ENCODE measurements around the gene CDKN2B-AS1.

Gene CDKN2B-AS1

DNA sequence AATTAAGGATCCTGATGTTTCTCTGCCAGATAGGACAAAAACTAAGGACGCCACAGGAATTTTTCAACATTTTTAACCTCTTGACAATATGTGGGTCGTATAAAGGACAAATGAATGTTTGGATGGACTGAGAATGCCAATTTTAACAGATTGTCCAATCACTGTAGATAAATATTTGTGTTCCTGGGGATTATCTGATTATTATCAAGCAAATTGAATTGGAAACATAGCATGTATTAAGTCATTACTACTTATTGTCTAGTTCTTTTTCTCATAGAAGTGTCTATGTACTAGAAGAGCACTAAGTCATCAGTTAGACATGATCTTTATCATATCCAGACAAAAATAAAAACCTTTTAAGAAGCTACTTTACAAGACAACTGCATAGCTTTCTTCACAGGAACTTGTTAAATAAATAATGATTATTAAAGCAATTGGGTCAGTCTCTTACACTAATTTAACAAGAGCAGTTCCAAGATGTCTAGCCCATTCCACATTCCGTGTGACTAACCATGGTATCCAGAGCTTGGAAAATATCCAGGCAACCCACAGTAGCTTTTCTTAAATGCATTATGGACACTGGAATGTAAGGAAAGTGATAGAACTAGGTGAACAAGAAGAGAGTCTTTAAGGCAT lies 142.0 kb downstream of the CDKN2B-AS1 start:
- Histone ChIP-seq H3K9me3 (ENCODE audit: insufficient read depth, low read length) (no peaks in the 10 kb centered on the region), H3K4me2 (ENCODE audit: low read depth, low read length, poor library complexity, severe bottlenecking) (no peak overlapping the region), H2AFZ (ENCODE audit: low read depth, low read length, severe bottlenecking) (no peak overlapping the region), H3K9ac (ENCODE audit: low read length) (no peak overlapping the region), H4K20me1 (ENCODE audit: low read depth, low read length) (no peaks in the 10 kb centered on the region), H3K36me3 (ENCODE audit: low read length) (no peaks in the 10 kb centered on the region), H3K4me3 (ENCODE audit: insufficient read depth, low read length, poor library complexity, severe bottlenecking) (no peak overlapping the region), H3K79me2 (ENCODE audit: insufficient read depth, low read length) (no peaks in the 10 kb centered on the region), H3K27me3 (ENCODE audit: low read length) (no peaks in the 10 kb centered on the region), H3K27ac (ENCODE audit: low read depth, low read length) (no peak overlapping the region), H3K9me2 (replicated peaks; ENCODE audit: insufficient read depth, low read length) (no peaks in the 10 kb centered on the region), H3F3A (ENCODE audit: insufficient read depth) (no peaks in the 10 kb centered on the region)
- TF ChIP-seq EZH2phosphoT487 (conservative IDR thresholded peaks at IDR 0.05; ENCODE audit: low read length) = no peak
- TF ChIP-seq, protein P1, sequence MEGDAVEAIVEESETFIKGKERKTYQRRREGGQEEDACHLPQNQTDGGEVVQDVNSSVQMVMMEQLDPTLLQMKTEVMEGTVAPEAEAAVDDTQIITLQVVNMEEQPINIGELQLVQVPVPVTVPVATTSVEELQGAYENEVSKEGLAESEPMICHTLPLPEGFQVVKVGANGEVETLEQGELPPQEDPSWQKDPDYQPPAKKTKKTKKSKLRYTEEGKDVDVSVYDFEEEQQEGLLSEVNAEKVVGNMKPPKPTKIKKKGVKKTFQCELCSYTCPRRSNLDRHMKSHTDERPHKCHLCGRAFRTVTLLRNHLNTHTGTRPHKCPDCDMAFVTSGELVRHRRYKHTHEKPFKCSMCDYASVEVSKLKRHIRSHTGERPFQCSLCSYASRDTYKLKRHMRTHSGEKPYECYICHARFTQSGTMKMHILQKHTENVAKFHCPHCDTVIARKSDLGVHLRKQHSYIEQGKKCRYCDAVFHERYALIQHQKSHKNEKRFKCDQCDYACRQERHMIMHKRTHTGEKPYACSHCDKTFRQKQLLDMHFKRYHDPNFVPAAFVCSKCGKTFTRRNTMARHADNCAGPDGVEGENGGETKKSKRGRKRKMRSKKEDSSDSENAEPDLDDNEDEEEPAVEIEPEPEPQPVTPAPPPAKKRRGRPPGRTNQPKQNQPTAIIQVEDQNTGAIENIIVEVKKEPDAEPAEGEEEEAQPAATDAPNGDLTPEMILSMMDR (IDR thresholded peaks at IDR 0.05; ENCODE audit: insufficient read depth, low read length, poor library complexity, severe bottlenecking) = no peak

DNA sequence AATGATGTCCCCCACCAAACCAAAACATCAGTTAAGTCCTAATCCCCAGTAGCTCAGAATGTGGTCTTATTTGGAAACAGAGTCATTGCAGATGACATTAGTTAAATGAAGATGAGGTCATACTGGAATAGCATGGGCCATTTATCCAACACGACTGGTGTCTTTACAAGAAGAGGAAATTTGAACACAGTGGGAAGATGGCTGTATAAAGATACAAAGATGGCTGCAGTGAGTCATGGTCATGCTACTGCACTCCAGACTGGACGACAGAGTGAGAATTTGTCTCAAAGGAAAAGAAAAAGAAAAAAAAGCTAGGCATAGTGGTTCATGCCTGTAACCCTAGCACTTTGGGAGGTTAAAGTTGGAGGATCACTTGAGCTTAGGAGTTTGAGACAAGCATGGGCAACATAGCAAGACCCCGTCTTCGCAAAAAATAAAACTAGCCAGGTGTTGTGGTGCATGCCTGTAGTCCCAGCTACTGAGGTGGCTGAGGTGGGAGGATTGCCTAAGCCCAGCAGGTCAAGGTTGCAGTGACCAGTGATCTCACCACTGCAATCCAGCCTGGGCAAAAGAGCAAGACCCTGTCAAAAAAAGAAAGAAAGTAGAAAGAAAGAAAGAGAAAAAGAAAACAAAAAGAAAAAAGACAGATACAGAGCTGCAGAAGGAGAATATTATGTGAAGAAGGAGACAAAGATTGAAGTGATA lies 144.5 kb downstream of the CDKN2B-AS1 start:
- TF ChIP-seq, protein P1 (IDR thresholded peaks at IDR 0.05; ENCODE audit: insufficient read depth, low read length, poor library complexity, severe bottlenecking) = no peak
- Histone ChIP-seq H3K4me3 (ENCODE audit: insufficient read depth, low read length, poor library complexity, severe bottlenecking) (no peak overlapping the region), H3K9me2 (replicated peaks; ENCODE audit: insufficient read depth, low read length) (no peaks in the 10 kb centered on the region), H3K79me2 (ENCODE audit: insufficient read depth, low read length) (no peaks in the 10 kb centered on the region), H3K27ac (ENCODE audit: low read depth, low read length) (no peak overlapping the region), H3K36me3 (ENCODE audit: low read length) (no peaks in the 10 kb centered on the region), H3F3A (ENCODE audit: insufficient read depth) (no peaks in the 10 kb centered on the region), H4K20me1 (ENCODE audit: low read depth, low read length) (no peaks in the 10 kb centered on the region), H3K9ac (ENCODE audit: low read length) (no peak overlapping the region), H3K9me3 (ENCODE audit: insufficient read depth, low read length) (no peaks in the 10 kb centered on the region), H3K27me3 (ENCODE audit: low read length) (no peaks in the 10 kb centered on the region), H2AFZ (ENCODE audit: low read depth, low read length, severe bottlenecking) (no peak overlapping the region), H3K4me2 (ENCODE audit: low read depth, low read length, poor library complexity, severe bottlenecking) (no peak overlapping the region)

DNA sequence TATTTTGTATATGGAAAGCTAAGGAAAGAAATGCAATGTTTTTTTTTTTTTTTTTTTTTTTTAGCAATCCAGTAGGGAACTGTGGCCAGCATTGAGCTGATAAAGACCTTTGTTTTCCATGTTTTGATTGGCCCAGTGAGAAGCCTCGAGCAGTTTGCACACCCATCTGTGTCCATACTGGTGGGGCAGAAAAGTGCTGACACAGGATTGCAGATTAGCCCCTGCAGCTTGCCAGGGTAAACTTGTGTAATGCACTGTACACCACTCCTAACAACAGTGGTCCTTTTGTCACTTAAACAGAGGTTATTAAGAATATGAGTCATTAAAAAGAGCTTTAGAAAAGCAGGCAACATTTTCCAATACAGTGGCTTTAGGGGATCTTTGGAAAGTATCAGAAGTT lies 147.3 kb downstream of the CDKN2B-AS1 start:
- Histone ChIP-seq H3K9me2 (replicated peaks; ENCODE audit: insufficient read depth, low read length) (no peaks in the 10 kb centered on the region), H3K79me2 (ENCODE audit: insufficient read depth, low read length) (no peaks in the 10 kb centered on the region), H4K20me1 (ENCODE audit: low read depth, low read length) (no peaks in the 10 kb centered on the region), H3K36me3 (ENCODE audit: low read length) (no peaks in the 10 kb centered on the region), H3K4me3 (ENCODE audit: insufficient read depth, low read length, poor library complexity, severe bottlenecking) (no peak overlapping the region), H3K27ac (ENCODE audit: low read depth, low read length) (no peak overlapping the region), H3K4me2 (ENCODE audit: low read depth, low read length, poor library complexity, severe bottlenecking) (no peak overlapping the region), H3F3A (ENCODE audit: insufficient read depth) (no peaks in the 10 kb centered on the region), H3K27me3 (ENCODE audit: low read length) (no peaks in the 10 kb centered on the region), H2AFZ (ENCODE audit: low read depth, low read length, severe bottlenecking) (no peak overlapping the region), H3K9me3 (ENCODE audit: insufficient read depth, low read length) (no peaks in the 10 kb centered on the region), H3K9ac (ENCODE audit: low read length) (no peak overlapping the region)
- TF ChIP-seq EZH2phosphoT487 (conservative IDR thresholded peaks at IDR 0.05; ENCODE audit: low read length) = no peak
- TF ChIP-seq, protein P1 (IDR thresholded peaks at IDR 0.05; ENCODE audit: insufficient read depth, low read length, poor library complexity, severe bottlenecking) = no peak

Measured in SU-DHL-6 (cell line).